Subcutaneous abdominal adipose tissue (tissue), 5 donors: ENCODE measurements around the gene TAGLN2.

ENCODE experiments used
- H3K27ac ChIP-seq: one replicate; pipeline ENCODE4 v1.7.0; 2013; ENCODE audit warnings: low read depth, mild to moderate bottlenecking, inconsistent platforms, low read length, moderate library complexity
- H3K27me3 ChIP-seq, 5 donors: one replicate each; pipeline ENCODE4 v1.7.0; 2013; ENCODE audit warnings: low read length in 5 of 5, inconsistent platforms in 1 of 5; ENCODE audit not compliant: control insufficient read depth in 5 of 5, insufficient read depth in 4 of 5
- H3K36me3 ChIP-seq, 5 donors: one replicate each; pipeline ENCODE4 v1.7.0; 2013; ENCODE audit warnings: low read length in 5 of 5; ENCODE audit not compliant: control insufficient read depth in 5 of 5, insufficient read depth in 5 of 5
- H3K4me1 ChIP-seq, 5 donors: one replicate each; pipeline ENCODE4 v1.7.0; 2013; ENCODE audit warnings: low read length in 5 of 5, mild to moderate bottlenecking in 3 of 5, moderate library complexity in 1 of 5; ENCODE audit not compliant: control insufficient read depth in 5 of 5, insufficient read depth in 5 of 5
- H3K4me3 ChIP-seq, 5 donors: one replicate each; pipeline ENCODE4 v1.7.0; 2013; ENCODE audit warnings: low read length in 5 of 5, low read depth in 1 of 5
- H3K9ac ChIP-seq, 5 donors: one replicate each; pipeline ENCODE4 v1.7.0; 2013; ENCODE audit warnings: low read length in 5 of 5, mild to moderate bottlenecking in 4 of 5, moderate library complexity in 3 of 5
- H3K9me3 ChIP-seq, 5 donors: one replicate each; pipeline ENCODE4 v1.7.0; 2013; ENCODE audit warnings: low read length in 5 of 5; ENCODE audit not compliant: control insufficient read depth in 5 of 5
- donor health status: healthy.
- donor health status: healthy.
- donor health status: healthy.
- donor health status: healthy.
- donor health status: healthy.

TAGLN2 gene

GRCh38 chr1:159891275-159892157 is 33.8 kb downstream of the TAGLN2 start:
- Histone ChIP-seq H3K27me3 (no peaks in the 10 kb centered on the region), H3K4me1 (peaks cover 6 to 40% (median 22%) of the 10 kb centered on the region in 5 donors), H3K27ac (no peak overlapping the region), H3K4me3 (no peak overlapping the region), H3K36me3 (no peaks in the 10 kb centered on the region), H3K9me3 (no peaks in the 10 kb centered on the region), H3K9ac (no peak overlapping the region)

- Histone ChIP-seq H3K9me3 (no peaks in the 10 kb centered on the region), H3K9ac (peak overlapping the region in 3 of 5 donors; percentile 33 to 43 (median 41)), H3K27me3 (no peaks in the 10 kb centered on the region), H3K4me3 (peak overlapping the region; percentile 14 to 40 (median 18)), H3K36me3 (no peaks in the 10 kb centered on the region), H3K27ac (peak overlapping the region; percentile 59), H3K4me1 (peaks cover 6 to 29% (median 15%) of the 10 kb centered on the region in 5 donors)
Measured at GRCh38 chr1:159890390-159890789, 34.9 kb downstream of the TAGLN2 start.

DNA sequence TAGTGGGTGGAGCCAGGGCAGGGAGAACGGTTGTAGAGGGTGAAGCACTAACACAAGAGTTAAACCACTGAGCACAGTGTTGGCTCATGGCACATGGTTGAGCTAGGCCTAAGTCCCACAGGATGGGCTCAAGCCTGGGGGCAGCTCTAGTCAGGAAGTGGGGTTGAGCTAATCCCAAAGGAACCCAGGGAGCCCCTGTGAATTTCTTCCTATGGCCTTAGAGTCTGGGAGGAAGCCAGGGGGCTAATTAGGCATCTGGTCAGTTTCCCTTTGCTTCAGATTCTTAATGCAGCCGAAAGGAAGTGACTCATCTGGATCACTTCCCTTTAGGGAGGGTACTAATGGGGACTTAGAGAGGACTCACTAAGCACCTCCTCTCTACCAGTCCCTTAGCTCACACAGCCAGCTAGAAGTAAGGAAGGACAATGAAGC is 35.5 kb downstream of the TAGLN2 start:
- no peaks in the 10 kb centered on the region for H3K27me3 ChIP-seq
- peaks cover 6 to 25% (median 13%) of the 10 kb centered on the region in 5 donors for H3K4me1 ChIP-seq
- H3K36me3 ChIP-seq, result no peaks in the 10 kb centered on the region
- no peaks in the 10 kb centered on the region for H3K9me3 ChIP-seq
- H3K27ac ChIP-seq, result peak overlapping the region; percentile 59
- peak overlapping the region in 1 of 5 donors; percentile 33 for H3K9ac ChIP-seq
- H3K4me3 ChIP-seq, result peak overlapping the region; percentile 14 to 40 (median 18)

DNA sequence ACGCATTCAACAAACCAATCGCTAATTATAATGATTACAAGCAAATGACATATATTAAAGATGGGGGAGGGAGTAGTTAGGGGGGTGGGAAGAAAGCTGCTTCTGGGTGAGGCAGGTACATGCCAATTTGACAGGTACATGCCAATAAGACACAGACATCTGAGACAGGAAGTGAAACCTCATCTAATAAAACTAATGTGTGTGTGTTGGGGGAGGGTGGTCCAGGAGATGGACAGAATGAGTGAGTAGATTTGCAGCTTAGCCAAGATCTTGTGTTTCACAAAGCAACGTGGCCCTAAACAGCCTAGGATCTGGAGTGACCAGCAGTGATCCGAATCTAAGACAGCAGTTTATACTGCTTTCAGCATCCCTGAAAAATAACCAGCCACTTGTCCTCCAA is 36.1 kb downstream of the TAGLN2 start:
- H3K9me3 ChIP-seq, result no peaks in the 10 kb centered on the region
- H3K9ac ChIP-seq, result no peak overlapping the region
- H3K4me3 ChIP-seq, result no peak overlapping the region
- no peaks in the 10 kb centered on the region for H3K36me3 ChIP-seq
- H3K4me1 ChIP-seq, result peaks cover 6 to 25% (median 13%) of the 10 kb centered on the region in 5 donors
- no peaks in the 10 kb centered on the region for H3K27me3 ChIP-seq
- H3K27ac ChIP-seq, result peak overlapping the region; percentile 59

- H3K9me3 ChIP-seq, result no peaks in the 10 kb centered on the region
- no peak overlapping the region for H3K4me3 ChIP-seq
- H3K27me3 ChIP-seq, result no peaks in the 10 kb centered on the region
- no peak overlapping the region for H3K27ac ChIP-seq
- no peaks in the 10 kb centered on the region for H3K36me3 ChIP-seq
- H3K4me1 ChIP-seq, result peaks cover 0 to 11% (median 4%) of the 10 kb centered on the region in 5 donors
- no peak overlapping the region for H3K9ac ChIP-seq
Measured at GRCh38 chr1:159884296-159884695, 41.0 kb downstream of the TAGLN2 start.

DNA sequence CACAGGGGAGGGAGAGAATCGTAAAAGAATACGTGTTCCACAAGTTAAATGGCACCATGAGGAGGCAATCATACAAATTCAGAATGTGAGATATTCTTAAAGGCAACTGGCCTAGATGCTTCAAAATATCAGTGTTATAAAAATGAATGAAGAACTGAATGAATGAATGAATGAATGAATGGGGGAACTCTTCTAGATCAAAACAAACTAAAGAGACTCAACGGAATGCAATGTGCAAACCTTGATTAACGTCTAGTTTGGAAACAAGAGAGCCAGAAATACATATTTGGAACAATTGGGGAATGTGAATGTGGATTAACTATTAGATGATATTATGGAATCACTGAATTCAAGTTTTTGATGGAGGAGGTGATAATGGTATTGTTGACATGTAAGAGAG is 42.2 kb downstream of the TAGLN2 start:
- Histone ChIP-seq H3K27ac (no peak overlapping the region), H3K36me3 (no peaks in the 10 kb centered on the region), H3K27me3 (no peaks in the 10 kb centered on the region), H3K9ac (no peak overlapping the region), H3K4me1 (peaks cover 0 to 8% (median 3%) of the 10 kb centered on the region in 5 donors), H3K4me3 (no peak overlapping the region), H3K9me3 (no peaks in the 10 kb centered on the region)

- H3K36me3 ChIP-seq, result no peaks in the 10 kb centered on the region
- H3K9ac ChIP-seq, result no peak overlapping the region
- H3K4me1 ChIP-seq, result peaks cover 0 to 8% (median 3%) of the 10 kb centered on the region in 5 donors
- H3K9me3 ChIP-seq, result no peaks in the 10 kb centered on the region
- H3K27me3 ChIP-seq, result no peaks in the 10 kb centered on the region
- no peak overlapping the region for H3K4me3 ChIP-seq
- no peak overlapping the region for H3K27ac ChIP-seq
Measured at GRCh38 chr1:159882527-159882862, 42.8 kb downstream of the TAGLN2 start.

GRCh38 chr1:159881622-159882526 is 43.4 kb downstream of the TAGLN2 start:
- Histone ChIP-seq H3K27ac (no peak overlapping the region), H3K9me3 (no peaks in the 10 kb centered on the region), H3K27me3 (no peaks in the 10 kb centered on the region), H3K4me3 (no peak overlapping the region), H3K4me1 (peaks cover 0 to 8% (median 3%) of the 10 kb centered on the region in 5 donors), H3K36me3 (no peaks in the 10 kb centered on the region), H3K9ac (no peak overlapping the region)

DNA sequence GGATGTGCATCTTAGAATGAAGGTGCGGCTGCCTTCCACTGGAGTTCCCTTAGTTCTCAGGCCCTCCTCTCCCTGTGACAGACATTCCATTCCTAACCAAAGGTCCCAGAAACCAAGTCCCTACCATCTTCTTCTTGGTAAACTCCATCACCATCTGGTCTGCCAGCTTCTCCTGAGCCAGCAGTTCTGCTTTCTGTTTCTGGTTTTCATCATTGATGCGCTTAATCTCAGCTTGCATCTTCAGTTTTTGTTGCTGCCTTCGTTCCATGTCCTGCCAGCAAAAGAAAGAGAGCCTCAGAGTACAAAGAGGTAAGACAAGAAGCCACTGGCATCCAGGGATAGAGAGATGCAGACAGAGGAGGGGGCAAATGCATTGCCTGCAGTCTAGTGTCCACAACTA is 44.9 kb downstream of the TAGLN2 start:
- Histone ChIP-seq H3K9ac (no peak overlapping the region), H3K36me3 (no peaks in the 10 kb centered on the region), H3K27me3 (no peaks in the 10 kb centered on the region), H3K9me3 (no peaks in the 10 kb centered on the region), H3K4me3 (no peak overlapping the region), H3K27ac (no peak overlapping the region), H3K4me1 (peaks cover 0 to 8% (median 3%) of the 10 kb centered on the region in 5 donors)

GRCh38 chr1:159879977-159880376 is 45.3 kb downstream of the TAGLN2 start:
- Histone ChIP-seq H3K27ac (no peak overlapping the region), H3K27me3 (no peaks in the 10 kb centered on the region), H3K9me3 (no peaks in the 10 kb centered on the region), H3K4me3 (no peak overlapping the region), H3K36me3 (no peaks in the 10 kb centered on the region), H3K4me1 (peaks cover 0 to 8% (median 3%) of the 10 kb centered on the region in 5 donors), H3K9ac (no peak overlapping the region)
